ENCODE data around the gene MOB2.

GRCh38 chr11:1502954-1503707 is 16.6 kb upstream of the MOB2 start:
- TF ChIP-seq SPI1 (IDR thresholded peaks at IDR 0.05; ENCODE audit: low read depth, low read length) (no peak), POLR2AphosphoS5 (IDR thresholded peaks at IDR 0.05; ENCODE audit: low read depth, low read length) (no peak), POLR2A (IDR thresholded peaks at IDR 0.05; ENCODE audit: low read depth, low read length) (no peak), TAF1 (IDR thresholded peaks at IDR 0.05; ENCODE audit: low read depth, low read length) (no peak), POU2F2 (IDR thresholded peaks at IDR 0.05; ENCODE audit: low read depth, low read length) (no peak)
